ENCODE measurements around the gene GDF11.

GDF11 gene

DNA sequence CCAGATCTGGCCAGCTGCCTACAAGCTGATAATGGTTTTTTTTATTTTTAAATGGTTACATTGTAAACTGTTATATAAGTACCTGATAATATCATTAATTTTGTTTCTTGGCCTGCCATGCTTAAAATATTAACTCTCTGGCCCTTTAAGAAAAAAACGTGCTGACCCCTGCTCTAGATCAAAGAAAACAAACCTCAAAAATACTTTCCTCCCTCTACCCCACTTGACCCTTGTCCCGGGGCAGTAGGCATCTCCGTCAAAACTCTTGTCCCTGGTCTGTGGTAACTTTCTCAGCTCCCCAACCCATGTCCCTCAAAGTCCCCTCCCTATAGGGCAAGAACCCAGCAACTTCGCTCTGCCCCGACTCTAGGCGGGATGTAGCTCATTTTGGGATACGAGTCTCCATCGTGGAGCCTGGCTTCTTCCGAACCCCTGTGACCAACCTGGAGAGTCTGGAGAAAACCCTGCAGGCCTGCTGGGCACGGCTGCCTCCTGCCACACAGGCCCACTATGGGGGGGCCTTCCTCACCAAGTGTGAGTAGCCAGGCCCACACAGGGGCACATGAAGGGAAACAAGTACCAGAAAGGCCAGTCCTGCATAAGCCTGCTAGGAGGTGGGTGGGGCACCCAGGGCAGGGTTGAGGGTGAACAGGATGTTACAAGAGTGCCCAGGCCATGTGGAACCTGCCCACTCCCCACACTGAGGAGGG, 19.3 kb upstream of the GDF11 start:
- no peak for DNase-seq (ENCODE audit: low read depth in 2 of 2)

DNA sequence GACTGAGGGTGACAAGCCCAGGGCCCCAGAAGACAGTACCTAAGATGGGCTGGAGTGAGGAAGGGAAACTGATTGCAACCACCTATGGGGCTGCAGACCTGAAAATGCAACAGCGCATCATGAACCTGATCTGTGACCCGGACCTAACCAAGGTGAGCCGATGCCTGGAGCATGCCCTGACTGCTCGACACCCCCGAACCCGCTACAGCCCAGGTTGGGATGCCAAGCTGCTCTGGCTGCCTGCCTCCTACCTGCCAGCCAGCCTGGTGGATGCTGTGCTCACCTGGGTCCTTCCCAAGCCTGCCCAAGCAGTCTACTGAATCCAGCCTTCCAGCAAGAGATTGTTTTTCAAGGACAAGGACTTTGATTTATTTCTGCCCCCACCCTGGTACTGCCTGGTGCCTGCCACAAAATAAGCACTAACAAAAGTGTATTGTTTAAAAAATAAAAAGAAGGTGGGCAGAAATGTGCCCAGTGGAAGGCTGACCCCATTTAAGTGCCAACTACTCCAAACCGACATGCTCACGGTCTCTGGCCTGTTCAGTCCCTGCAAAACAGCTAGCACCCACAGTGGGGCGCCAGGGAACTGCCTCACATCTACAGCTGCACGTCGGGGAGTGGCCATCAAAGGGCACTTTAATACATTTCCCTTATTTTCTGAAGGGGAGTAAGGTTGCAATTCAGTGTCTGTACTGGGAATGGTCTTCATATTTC, 18.5 kb upstream of the GDF11 start:
- DNase-seq (ENCODE audit: low read depth in 2 of 2) = peak; percentile 47 to 48

GRCh38 chr12:55724940-55725309, 18.0 kb upstream of the GDF11 start:
- DNase-seq (ENCODE audit: low read depth in 2 of 2) = no peak

DNA sequence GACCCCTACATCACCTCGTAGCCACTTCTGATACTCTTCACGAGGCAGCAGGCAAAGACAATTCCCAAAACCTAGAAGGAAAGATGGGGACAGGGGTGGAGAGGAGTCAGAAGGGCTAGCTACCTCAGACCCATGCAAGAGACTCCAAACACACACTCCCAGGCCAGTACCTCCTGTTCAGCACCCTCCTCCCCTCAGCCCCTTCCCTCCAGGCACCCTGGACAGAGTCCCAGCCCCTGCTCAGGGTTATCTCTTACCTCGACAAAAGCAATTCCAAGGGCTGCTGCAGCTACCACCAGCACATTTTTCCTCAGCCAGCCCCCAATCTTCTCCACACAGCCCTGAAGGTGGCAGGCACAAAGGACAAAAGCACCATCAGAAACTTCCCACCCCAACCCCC, 17.4 kb upstream of the GDF11 start:
- no peak for DNase-seq (ENCODE audit: low read depth in 2 of 2)

DNA sequence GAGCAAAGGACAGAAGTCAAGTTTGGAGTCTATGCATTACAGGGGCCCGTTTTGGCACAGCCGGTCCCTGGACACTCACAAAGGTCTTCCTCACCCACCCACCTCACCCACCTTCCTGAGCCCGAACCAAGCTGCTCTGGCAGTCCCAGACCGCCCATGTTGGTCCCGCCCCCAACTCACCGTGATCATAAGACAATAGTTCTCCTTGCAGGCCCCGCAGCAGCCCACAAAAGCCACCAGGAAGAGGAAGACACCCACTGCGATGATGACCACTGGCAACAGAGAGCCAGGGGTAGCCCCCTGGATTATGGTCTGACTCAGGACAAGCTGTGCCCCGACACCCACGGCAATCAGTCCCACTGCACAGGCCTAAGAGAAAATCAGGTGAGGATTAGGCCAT, 16.0 kb upstream of the GDF11 start:
- DNase-seq (ENCODE audit: low read depth in 2 of 2) = no peak

DNA sequence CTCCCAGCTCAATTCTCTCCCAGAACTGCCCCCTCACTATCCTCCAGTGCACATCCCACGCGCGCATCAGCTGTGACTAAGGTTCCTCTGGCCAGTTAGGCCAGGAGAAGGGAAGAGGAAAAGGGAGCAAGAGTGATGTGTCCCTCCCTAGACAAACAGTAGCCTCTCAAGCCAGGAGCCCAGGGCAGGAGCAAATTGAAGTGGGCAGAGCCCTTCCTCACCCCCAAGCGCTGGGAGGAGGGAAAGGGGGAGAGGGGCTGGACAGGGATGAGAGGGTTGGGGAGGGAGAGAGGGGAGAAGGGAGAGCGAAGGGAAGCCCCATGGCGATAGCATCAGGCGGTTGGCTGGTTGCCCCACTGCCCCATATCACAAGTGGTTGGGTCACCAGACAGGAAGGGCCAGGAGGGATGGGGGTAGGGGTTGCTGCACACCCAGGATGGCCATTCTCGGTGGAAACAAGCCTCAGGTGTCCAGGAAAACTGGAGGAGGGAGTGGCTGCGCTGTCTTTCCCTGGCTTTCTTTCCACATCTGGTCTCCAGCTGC, 15.2 kb upstream of the GDF11 start:
- DNase-seq (ENCODE audit: low read depth in 2 of 2) = no peak

DNA sequence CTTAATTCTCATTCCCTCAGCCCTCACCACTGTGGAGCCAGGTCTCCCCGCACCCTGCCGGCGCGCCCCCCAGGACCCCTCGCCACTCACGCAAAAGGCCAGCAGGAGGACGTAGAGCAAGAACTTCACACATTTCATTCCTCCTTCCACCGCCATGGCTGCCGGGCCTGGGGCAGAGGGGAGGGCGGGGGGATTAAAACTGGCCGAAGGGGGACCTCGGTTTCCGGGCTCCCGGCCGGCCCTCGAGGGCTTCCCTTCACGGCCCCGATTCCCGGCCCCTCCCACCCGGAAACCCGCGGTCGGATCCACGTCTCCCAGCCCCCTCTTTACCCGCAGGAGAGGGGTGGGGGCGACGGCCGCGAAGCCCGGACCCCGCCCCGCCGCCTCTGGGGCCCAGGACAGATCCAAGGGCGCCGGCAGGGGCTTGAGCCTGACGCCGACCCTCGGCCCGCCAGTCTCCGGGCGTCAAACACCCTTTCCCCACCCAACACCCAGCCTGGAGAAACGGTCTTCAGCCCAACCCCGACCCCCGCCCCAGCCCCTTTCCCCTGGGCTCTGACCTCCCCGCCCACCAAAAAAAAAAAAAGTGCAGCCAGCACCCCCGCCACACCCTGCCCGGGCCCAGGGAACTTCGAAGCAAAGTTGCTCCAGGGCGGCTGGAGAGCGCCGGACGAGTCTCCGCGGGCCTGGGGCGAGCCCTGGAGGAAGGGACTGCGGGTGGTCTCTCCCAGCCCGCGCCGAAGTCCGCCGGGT, 14.6 kb upstream of the GDF11 start:
- DNase-seq (ENCODE audit: low read depth in 2 of 2) = peak in 1 of 2 donors; percentile 31

GRCh38 chr12:55728939-55729818, 13.7 kb upstream of the GDF11 start, which contains the start of gene CD63:
Gene CD63 (minus strand): TSS chr12:55729009. CDS start chr12:55728341, 668 bp downstream.
- peak; percentile 58 to 70 for DNase-seq (ENCODE audit: low read depth in 2 of 2)

DNA sequence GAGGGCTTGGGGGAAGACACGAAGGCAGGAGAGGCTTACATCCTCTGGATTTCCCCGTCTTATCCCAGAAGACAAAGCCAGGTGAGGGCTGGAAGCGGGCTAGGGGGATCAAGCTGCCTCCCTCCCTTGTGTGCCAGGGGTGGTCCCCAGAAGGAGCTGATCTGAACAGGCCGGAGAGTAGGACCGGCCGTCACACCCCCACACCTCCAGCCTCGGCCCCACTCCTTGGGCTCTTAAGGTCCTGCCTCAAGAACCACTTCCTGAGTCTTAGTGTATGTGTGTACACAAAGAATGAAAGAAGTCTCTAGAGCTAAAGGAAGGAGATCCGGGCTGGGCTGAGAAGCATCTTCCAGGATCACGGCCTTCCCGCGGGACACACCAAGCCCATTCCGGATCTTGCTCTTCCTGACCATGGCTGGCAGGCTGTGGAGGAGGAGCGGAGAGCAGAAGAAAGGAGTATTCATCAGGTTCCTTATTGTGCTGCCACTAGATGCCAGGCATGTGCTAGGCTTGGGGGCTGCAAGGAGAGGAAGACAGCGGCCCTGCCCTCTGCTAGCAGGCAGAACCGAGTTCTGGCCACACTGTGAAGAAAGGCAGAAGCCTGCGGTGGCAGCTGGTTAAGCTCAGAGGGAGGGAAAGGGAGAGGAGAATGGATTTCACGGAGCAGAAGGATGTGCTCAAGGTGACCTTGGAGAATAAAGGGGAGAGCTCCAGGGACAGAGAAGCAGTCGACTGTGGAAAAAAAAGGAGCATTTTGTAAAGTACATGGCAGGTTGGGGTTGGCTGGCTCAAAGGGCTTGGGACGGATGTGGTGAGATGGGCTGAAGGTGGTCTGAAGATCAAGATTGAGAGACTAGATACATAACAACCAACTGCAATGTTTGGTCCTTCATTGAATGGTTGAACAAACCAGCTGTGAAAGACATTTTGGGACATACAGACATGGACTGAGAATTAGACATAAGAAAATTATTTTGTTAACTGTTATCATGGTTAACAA, 12.8 kb upstream of the GDF11 start:
- DNase-seq (ENCODE audit: low read depth in 2 of 2) = no peak

GRCh38 chr12:55732288-55732687, 10.6 kb upstream of the GDF11 start:
- no peak for DNase-seq (ENCODE audit: low read depth in 2 of 2)

DNA sequence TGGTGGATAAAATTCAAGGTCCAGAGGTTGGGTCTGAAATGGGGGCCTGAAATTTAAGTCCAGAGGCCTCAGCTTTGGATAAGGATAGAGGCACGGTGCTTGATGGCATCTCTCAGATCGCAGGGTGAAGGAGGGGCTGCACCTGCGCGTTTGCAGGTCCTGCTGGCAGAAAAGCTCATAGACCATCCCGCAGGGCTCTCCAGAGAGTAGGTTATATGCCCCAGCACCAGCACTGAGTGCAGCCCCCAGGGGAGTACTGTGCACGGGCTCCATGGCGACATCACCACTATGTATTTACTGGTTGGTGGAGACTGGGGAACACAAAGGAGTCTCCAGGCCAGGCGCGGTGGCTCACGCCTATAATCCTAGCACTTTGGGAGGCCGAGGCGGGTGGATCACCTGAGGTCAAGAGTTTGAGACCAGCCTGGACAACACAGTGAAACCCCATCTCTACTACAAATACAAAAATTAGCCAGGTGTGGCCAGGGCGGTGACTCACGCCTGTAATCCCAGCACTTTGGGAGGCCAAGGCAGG, 9.8 kb upstream of the GDF11 start:
- no peak for DNase-seq (ENCODE audit: low read depth in 2 of 2)

DNA sequence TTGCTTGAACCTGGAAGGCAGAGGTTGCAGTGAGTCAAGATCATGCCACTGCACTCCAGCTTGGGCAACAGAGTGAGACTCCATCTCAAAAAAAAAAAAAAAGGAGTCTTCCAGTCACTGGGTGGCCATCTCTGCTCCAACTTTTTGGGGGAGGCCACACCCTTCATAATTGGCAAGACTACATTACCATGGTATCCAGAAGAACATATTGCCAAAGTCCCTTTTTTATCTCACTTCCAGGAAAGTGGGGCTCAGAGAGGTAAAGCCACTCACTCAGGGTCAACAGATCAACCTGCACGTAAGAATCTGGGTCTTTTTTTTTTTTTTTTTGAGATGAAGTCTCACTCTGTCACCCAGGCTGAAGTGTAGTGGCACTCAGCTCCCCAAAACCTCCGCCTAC, 9.1 kb upstream of the GDF11 start:
- DNase-seq (ENCODE audit: low read depth in 2 of 2) = no peak

DNA sequence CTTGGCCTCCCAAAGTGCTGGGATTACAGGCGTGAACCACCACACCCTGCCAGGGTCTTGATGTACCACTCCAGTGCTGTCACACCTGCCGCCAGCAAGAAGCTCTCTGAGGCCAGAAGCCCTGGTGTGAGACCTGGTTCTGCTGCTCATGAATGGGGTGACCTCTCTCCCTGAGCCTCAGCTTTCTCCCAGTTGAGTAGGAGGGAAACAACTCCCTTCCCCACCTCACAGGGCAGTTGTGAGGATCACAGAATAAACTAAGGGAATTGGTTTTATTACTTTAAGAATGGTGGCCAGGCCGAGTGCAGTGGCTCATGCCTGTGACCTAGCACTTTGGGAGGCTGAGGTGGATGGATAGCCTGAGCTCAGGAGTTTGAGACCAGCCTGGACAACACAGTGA, 8.3 kb upstream of the GDF11 start:
- no peak for DNase-seq (ENCODE audit: low read depth in 2 of 2)

- no peak for DNase-seq (ENCODE audit: low read depth in 2 of 2)
These were observed 6.8 kb upstream of the GDF11 start for GRCh38 chr12:55736076-55736475.

DNA sequence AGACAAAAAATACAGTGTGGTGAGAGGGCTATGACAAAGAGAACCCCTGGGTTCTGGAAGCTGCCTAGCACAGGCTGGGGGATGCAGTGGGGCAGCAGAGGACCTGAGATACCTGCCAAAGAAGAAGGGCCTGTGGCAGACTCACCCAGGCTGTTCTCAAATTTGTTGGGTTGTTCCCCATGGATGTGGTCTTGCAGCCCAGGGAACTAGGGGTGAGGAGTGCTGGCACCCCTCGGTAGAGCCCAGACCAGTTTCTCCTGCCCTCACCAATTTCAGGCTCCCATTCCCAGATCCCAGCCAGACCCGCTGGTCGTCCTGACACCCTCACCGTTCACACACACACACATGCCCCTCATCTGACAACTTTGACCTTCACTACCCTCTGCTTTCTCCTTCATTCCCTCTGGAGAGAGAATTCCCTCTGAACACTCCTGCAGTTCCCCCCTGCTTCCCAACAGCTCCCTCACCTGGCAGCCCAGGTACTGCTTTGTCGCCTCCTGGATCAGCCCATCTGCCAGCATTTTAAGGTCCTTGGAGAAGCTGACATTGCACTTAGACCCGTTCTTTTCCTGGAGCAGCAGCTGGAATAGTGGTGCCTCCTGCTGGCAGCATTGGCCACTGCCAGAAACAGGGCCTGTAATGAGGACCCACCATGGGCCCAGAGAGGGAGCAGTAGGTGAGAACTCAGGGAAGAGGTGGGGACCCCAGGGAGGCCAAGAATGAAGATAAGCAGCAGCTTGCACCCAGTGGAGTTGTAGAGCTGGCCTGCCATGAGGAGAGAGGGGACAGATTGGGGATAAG, 5.9 kb upstream of the GDF11 start:
- peak in 1 of 2 donors; percentile 36 for DNase-seq (ENCODE audit: low read depth in 2 of 2)

GRCh38 chr12:55737581-55738122, 5.3 kb upstream of the GDF11 start:
- DNase-seq (ENCODE audit: low read depth in 2 of 2) = no peak

DNA sequence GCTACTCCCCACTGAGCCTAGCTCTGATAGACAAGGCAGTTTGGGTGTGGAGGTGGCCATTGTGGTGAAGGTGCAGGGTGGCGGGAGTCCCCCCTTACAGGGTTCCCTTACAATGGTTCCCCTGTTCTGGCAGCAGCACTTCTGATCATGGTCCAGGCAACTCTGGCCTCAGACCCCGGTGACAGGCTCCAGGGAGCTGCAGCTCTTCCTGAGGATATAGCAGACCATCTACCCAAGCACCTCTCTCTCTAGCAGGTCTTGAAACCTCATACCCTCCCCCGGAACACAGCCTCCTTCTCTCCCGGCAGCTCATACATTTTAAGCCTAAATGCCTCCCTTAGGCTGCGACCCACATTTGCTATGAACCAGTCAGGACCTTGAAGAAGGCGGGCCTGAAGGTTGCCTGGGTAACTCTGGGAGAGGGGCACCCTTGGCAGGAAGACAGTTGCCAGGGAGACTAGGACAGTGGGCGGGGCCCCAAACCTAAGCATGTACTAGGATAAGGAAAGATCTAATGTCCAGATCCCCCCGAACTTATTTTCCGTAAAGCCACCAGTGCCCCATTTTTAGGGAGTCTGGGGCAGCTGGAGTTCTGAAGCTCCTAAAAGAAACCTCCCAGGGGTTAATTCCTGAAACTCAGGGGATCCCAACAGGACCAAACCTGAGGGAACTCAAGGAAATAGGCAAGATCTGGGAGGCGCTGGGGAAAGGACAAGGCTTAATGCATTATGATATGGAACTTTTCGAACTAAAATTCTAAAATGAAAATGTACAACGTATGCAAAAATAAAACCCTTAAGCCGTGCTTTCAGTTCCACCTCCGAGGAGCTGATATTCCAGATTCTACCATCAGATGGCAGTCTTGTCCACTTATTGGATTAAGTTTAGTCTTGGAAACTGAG, 4.5 kb upstream of the GDF11 start:
- peak; percentile 58 to 88 for DNase-seq (ENCODE audit: low read depth in 2 of 2)

- no peak for DNase-seq (ENCODE audit: low read depth in 2 of 2)
These were observed 3.9 kb upstream of the GDF11 start for GRCh38 chr12:55739025-55739378.
